ENCODE results near the gene UTS2.

Gene UTS2

DNA sequence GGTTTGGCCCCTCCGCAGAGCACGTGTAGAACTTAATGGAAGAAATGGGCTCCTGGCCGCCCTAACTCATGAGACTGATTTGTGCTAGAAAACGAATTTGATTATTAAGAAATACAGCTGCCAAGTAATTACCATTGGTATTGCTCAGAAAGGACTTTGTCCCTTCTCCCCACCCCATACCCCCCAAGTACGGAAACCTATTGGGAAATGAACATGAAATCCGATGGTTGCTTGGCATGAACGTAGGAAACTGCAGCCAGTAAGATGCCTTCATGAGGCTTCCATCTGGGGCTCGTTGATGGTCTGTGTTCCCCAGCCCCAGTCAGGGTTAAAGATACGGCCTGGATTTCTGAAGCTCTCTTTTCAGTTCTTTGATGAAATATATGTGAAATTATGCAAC lies 47.4 kb downstream of the UTS2 start:
- Histone ChIP-seq H3K27me3 (no peaks in the 10 kb centered on the region), H3K4me3 (ENCODE audit: low read depth in 1 of 2, low read length in 1 of 2) (no peak overlapping the region), H3K4me1 (ENCODE audit: control insufficient read depth in 1 of 2, insufficient read depth in 1 of 2, low read depth in 1 of 2, low read length in 1 of 2) (no peaks in the 10 kb centered on the region), H3K9me3 (no peaks in the 10 kb centered on the region), H3K27ac (no peak overlapping the region), H3K36me3 (no peaks in the 10 kb centered on the region)
- TF ChIP-seq, protein P1, sequence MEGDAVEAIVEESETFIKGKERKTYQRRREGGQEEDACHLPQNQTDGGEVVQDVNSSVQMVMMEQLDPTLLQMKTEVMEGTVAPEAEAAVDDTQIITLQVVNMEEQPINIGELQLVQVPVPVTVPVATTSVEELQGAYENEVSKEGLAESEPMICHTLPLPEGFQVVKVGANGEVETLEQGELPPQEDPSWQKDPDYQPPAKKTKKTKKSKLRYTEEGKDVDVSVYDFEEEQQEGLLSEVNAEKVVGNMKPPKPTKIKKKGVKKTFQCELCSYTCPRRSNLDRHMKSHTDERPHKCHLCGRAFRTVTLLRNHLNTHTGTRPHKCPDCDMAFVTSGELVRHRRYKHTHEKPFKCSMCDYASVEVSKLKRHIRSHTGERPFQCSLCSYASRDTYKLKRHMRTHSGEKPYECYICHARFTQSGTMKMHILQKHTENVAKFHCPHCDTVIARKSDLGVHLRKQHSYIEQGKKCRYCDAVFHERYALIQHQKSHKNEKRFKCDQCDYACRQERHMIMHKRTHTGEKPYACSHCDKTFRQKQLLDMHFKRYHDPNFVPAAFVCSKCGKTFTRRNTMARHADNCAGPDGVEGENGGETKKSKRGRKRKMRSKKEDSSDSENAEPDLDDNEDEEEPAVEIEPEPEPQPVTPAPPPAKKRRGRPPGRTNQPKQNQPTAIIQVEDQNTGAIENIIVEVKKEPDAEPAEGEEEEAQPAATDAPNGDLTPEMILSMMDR (IDR thresholded peaks at IDR 0.05) = no peak
